GM23338 (cell line): ENCODE measurements around the gene CYFIP1. TPM values are rescaled to one million over a fixed set of nuclear protein-coding genes. Genes with fewer than 3 reads are reported as not detected.

Experiments
- ATAC-seq: fragments of 200-7000 bp; cut with Tn5 transposase; 3 replicates; pipeline ENCODE4 v1.9.1; 2020
- DNase-seq: peaks from one replicate; pipeline ENCODE4 v3.0.0-alpha.2; 2015; ENCODE audit warnings: low spot score
- H2AFZ ChIP-seq: fragments of 200-600 bp; sonication (generic); 2 replicates; pipeline ENCODE4 v1.8.0; 2016; ENCODE audit warnings: antibody characterized with exemption, mild to moderate bottlenecking, moderate library complexity
- H3F3A ChIP-seq: fragments of 200-600 bp; sonication (generic); replicated peaks from 2 replicates; pipeline ENCODE4 v1.8.0; 2017; ENCODE audit warnings: antibody characterized with exemption, mixed run types, low read depth
- H3K27ac ChIP-seq: fragments of 200-600 bp; sonication (generic); 2 replicates; pipeline ENCODE4 v1.6.1; 2016; ENCODE audit warnings: low read depth
- H3K27me3 ChIP-seq: fragments of 200-600 bp; sonication (generic); 2 replicates; pipeline ENCODE4 v1.8.0; 2016; ENCODE audit warnings: mild to moderate bottlenecking, mixed run types, moderate library complexity; ENCODE audit not compliant: insufficient read depth
- H3K36me3 ChIP-seq: fragments of 200-600 bp; sonication (generic); 2 replicates; pipeline ENCODE4 v1.8.0; 2016; ENCODE audit warnings: mild to moderate bottlenecking; ENCODE audit not compliant: insufficient read depth
- H3K4me1 ChIP-seq: fragments of 200-600 bp; sonication (generic); 2 replicates; pipeline ENCODE4 v1.8.0; 2016; ENCODE audit warnings: mild to moderate bottlenecking, moderate library complexity; ENCODE audit not compliant: insufficient read depth
- H3K4me2 ChIP-seq: fragments of 200-600 bp; sonication (generic); 2 replicates; pipeline ENCODE4 v1.7.1; 2017; ENCODE audit warnings: mixed run types
- H3K4me3 ChIP-seq: fragments of 200-600 bp; sonication (generic); 2 replicates; pipeline ENCODE4 v1.6.1; 2016; ENCODE audit warnings: mixed run types
- H3K79me2 ChIP-seq: fragments of 200-600 bp; sonication (generic); replicated peaks from 2 replicates; pipeline ENCODE4 v1.8.0; 2017; ENCODE audit warnings: mild to moderate bottlenecking; ENCODE audit not compliant: insufficient read depth
- H3K9me2 ChIP-seq: fragments of 200-600 bp; sonication (generic); 2 replicates; pipeline ENCODE4 v1.8.0; 2017; ENCODE audit not compliant: insufficient read depth
- H4K20me1 ChIP-seq: fragments of 200-600 bp; sonication (generic); replicated peaks from 2 replicates; pipeline ENCODE4 v1.8.0; 2017; ENCODE audit warnings: mild to moderate bottlenecking; ENCODE audit not compliant: insufficient read depth
- H3K27ac Mint-ChIP-seq: 2 replicates; pipeline ENCODE4 v1.8.0; 2020; ENCODE audit warnings: inconsistent platforms, mild to moderate bottlenecking, moderate library complexity, mixed read lengths
- H3K27me3 Mint-ChIP-seq: 3 replicates; pipeline ENCODE4 v1.8.0; 2022; ENCODE audit warnings: low read depth, mild to moderate bottlenecking, moderate library complexity, mixed read lengths, inconsistent platforms; ENCODE audit not compliant: insufficient read depth, poor library complexity
- H3K36me3 Mint-ChIP-seq: 3 replicates; pipeline ENCODE4 v1.8.0; 2021; ENCODE audit warnings: low read depth, mild to moderate bottlenecking, inconsistent platforms, moderate library complexity, mixed read lengths
- H3K4me1 Mint-ChIP-seq: 3 replicates; pipeline ENCODE4 v1.8.0; 2020; ENCODE audit warnings: mild to moderate bottlenecking, inconsistent platforms, mixed read lengths
- H3K4me3 Mint-ChIP-seq: 3 replicates; pipeline ENCODE4 v1.8.0; 2021; ENCODE audit warnings: moderate library complexity, mild to moderate bottlenecking, inconsistent platforms, mixed read lengths
- H3K9me3 Mint-ChIP-seq: 3 replicates; pipeline ENCODE4 v1.8.0; 2020; ENCODE audit warnings: moderate library complexity, mild to moderate bottlenecking, inconsistent platforms, mixed read lengths
- CREB1 ChIP-seq: fragments of 250-450 bp; sonication (Bioruptor Pico); IDR thresholded peaks from 2 replicates; pipeline ENCODE4 v1.5.0; 2020; ENCODE audit warnings: low read depth, mild to moderate bottlenecking, moderate library complexity
- ETS1 ChIP-seq: IDR thresholded peaks from 2 replicates; pipeline ENCODE4 v1.6.1; 2016; ENCODE audit warnings: antibody characterized with exemption
- EZH2 ChIP-seq: fragments of 200-600 bp; sonication (generic); IDR thresholded peaks from one replicate; pipeline ENCODE4 v1.8.0; 2017; ENCODE audit warnings: antibody characterized with exemption, mild to moderate bottlenecking, low read depth; ENCODE audit not compliant: unreplicated experiment
- EZH2phosphoT487 ChIP-seq: fragments of 200-600 bp; sonication (generic); IDR thresholded peaks from one replicate; pipeline ENCODE4 v1.8.1; 2018; ENCODE audit warnings: antibody characterized with exemption; ENCODE audit not compliant: unreplicated experiment
- JUNB ChIP-seq: IDR thresholded peaks from one replicate; pipeline ENCODE4 v1.6.1; 2016; ENCODE audit warnings: antibody characterized with exemption; ENCODE audit not compliant: unreplicated experiment
- NANOG ChIP-seq: IDR thresholded peaks from 2 replicates; pipeline ENCODE4 v1.6.1; 2016; ENCODE audit warnings: antibody characterized with exemption, borderline replicate concordance
- POLR2AphosphoS5 ChIP-seq: IDR thresholded peaks from 2 replicates; pipeline ENCODE4 v1.6.1; 2016; ENCODE audit warnings: antibody characterized with exemption, low read depth
- STAT1 ChIP-seq: IDR thresholded peaks from one replicate; pipeline ENCODE4 v1.6.1; 2016; ENCODE audit warnings: antibody characterized with exemption; ENCODE audit not compliant: unreplicated experiment
- ZNF114 ChIP-seq: fragments of 250-450 bp; sonication (Bioruptor Pico); IDR thresholded peaks from 2 replicates; pipeline ENCODE4 v1.5.0; 2020; ENCODE audit warnings: mild to moderate bottlenecking, moderate library complexity
- ZNF331 ChIP-seq: fragments of 250-450 bp; sonication (Bioruptor Pico); IDR thresholded peaks from 2 replicates; pipeline ENCODE4 v1.5.0; 2020; ENCODE audit warnings: low read depth, mild to moderate bottlenecking, moderate library complexity
- ZNF462 ChIP-seq: fragments of 250-450 bp; sonication (Bioruptor Pico); IDR thresholded peaks from 2 replicates; pipeline ENCODE4 v1.5.0; 2020; ENCODE audit warnings: mild to moderate bottlenecking, moderate library complexity
- polyA plus RNA-seq: library from polyadenylated mRNA; unstranded; fragments of >200 nt; fragmentation: Nextera tagmentation; extraction: Ambion mirVana; gene quantifications from 2 replicates; pipeline ENCODE4 v1.2.1, GENCODE V29; 2016
- total RNA-seq: library from RNA; depleted of rRNA; stranded (reverse); fragments of >200 nt; shearing (Covaris generic); gene quantifications from 2 replicates; pipeline ENCODE4 v1.2.3, GENCODE V29; 2014
- TF ChIP-seq, protein P1 (sequence below), 2 experiments: fragments of 200-600 bp in 1 of 2; sonication (generic) in 1 of 2; conservative IDR thresholded peaks; 2 replicates each; pipeline versions ENCODE4 v1.5.1 to v1.6.1; 2016 to 2017; ENCODE audit warnings: antibody characterized with exemption in 2 of 2, low read depth in 2 of 2, mild to moderate bottlenecking in 2 of 2, moderate library complexity in 1 of 2
- TF ChIP-seq, protein P2 (sequence below): IDR thresholded peaks from one replicate; pipeline ENCODE4 v1.6.1; 2018; ENCODE audit warnings: antibody characterized with exemption; ENCODE audit not compliant: unreplicated experiment

Gene CYFIP1
- total and polyA plus RNA-seq, 2 experiments from 2014 or later: 20.0 to 73.9 TPM

GRCh38 chr15:22892333-22892732, 87.8 kb downstream of the CYFIP1 start:
- Mint-ChIP-seq H3K27me3 (peaks cover 2% of the 10 kb centered on the region), H3K27ac (no peak overlapping the region), H3K36me3 (peaks cover 14% of the 10 kb centered on the region; the same call in 2 of the 3 replicates), H3K4me1 (no peaks in the 10 kb centered on the region), H3K9me3 (no peaks in the 10 kb centered on the region), H3K4me3 (no peak overlapping the region)
- no peak for ATAC-seq
- Histone ChIP-seq H3K4me1 (no peaks in the 10 kb centered on the region), H3F3A (no peaks in the 10 kb centered on the region), H3K36me3 (no peaks in the 10 kb centered on the region), H3K9me2 (no peaks in the 10 kb centered on the region), H3K4me2 (no peak overlapping the region), H3K4me3 (no peak overlapping the region), H2AFZ (no peak overlapping the region), H3K79me2 (no peaks in the 10 kb centered on the region), H4K20me1 (no peaks in the 10 kb centered on the region; the same call in 1 of the 2 replicates), H3K27me3 (no peaks in the 10 kb centered on the region), H3K27ac (0 out of 2 replicates have a peak overlapping the region, but pooled peaks have one; percentile 19)
- no peak for DNase-seq
- no peak for TF ChIP-seq NANOG
- TF ChIP-seq POLR2AphosphoS5: no peak
- TF ChIP-seq EZH2phosphoT487: no peak
- no peak for TF ChIP-seq ETS1
- TF ChIP-seq ZNF331 (CRISPR knock-in tag): no peak
- TF ChIP-seq JUNB: no peak
- no peak for TF ChIP-seq STAT1
- TF ChIP-seq EZH2: no peak
- TF ChIP-seq, protein P1, sequence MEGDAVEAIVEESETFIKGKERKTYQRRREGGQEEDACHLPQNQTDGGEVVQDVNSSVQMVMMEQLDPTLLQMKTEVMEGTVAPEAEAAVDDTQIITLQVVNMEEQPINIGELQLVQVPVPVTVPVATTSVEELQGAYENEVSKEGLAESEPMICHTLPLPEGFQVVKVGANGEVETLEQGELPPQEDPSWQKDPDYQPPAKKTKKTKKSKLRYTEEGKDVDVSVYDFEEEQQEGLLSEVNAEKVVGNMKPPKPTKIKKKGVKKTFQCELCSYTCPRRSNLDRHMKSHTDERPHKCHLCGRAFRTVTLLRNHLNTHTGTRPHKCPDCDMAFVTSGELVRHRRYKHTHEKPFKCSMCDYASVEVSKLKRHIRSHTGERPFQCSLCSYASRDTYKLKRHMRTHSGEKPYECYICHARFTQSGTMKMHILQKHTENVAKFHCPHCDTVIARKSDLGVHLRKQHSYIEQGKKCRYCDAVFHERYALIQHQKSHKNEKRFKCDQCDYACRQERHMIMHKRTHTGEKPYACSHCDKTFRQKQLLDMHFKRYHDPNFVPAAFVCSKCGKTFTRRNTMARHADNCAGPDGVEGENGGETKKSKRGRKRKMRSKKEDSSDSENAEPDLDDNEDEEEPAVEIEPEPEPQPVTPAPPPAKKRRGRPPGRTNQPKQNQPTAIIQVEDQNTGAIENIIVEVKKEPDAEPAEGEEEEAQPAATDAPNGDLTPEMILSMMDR (conservative IDR thresholded peaks at IDR 0.05; ENCODE audit: low read depth in 2 of 2): no peak
- no peak for TF ChIP-seq CREB1
- TF ChIP-seq ZNF114 (CRISPR knock-in tag): no peak
- TF ChIP-seq, protein P2, sequence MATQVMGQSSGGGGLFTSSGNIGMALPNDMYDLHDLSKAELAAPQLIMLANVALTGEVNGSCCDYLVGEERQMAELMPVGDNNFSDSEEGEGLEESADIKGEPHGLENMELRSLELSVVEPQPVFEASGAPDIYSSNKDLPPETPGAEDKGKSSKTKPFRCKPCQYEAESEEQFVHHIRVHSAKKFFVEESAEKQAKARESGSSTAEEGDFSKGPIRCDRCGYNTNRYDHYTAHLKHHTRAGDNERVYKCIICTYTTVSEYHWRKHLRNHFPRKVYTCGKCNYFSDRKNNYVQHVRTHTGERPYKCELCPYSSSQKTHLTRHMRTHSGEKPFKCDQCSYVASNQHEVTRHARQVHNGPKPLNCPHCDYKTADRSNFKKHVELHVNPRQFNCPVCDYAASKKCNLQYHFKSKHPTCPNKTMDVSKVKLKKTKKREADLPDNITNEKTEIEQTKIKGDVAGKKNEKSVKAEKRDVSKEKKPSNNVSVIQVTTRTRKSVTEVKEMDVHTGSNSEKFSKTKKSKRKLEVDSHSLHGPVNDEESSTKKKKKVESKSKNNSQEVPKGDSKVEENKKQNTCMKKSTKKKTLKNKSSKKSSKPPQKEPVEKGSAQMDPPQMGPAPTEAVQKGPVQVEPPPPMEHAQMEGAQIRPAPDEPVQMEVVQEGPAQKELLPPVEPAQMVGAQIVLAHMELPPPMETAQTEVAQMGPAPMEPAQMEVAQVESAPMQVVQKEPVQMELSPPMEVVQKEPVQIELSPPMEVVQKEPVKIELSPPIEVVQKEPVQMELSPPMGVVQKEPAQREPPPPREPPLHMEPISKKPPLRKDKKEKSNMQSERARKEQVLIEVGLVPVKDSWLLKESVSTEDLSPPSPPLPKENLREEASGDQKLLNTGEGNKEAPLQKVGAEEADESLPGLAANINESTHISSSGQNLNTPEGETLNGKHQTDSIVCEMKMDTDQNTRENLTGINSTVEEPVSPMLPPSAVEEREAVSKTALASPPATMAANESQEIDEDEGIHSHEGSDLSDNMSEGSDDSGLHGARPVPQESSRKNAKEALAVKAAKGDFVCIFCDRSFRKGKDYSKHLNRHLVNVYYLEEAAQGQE: no peak
- no peak for TF ChIP-seq ZNF462 (CRISPR knock-in tag)
